Ishikawa (cell line): ENCODE data around the gene SLAIN1.

Source experiments
- CEBPB ChIP-seq: IDR thresholded peaks from 2 replicates; pipeline ENCODE4 v1.6.1; 2012
- CREB1 ChIP-seq: IDR thresholded peaks from 2 replicates; pipeline ENCODE4 v1.6.1; 2012; ENCODE audit warnings: low read depth
- EGR1 ChIP-seq: IDR thresholded peaks from 2 replicates; pipeline ENCODE4 v1.6.1; 2012
- EP300 ChIP-seq: IDR thresholded peaks from 2 replicates; pipeline ENCODE4 v1.6.1; 2012; ENCODE audit warnings: borderline replicate concordance
- FOXM1 ChIP-seq: IDR thresholded peaks from 2 replicates; pipeline ENCODE4 v1.6.1; 2012; ENCODE audit warnings: low read depth, borderline replicate concordance
- MAX ChIP-seq: IDR thresholded peaks from 2 replicates; pipeline ENCODE4 v1.6.1; 2012
- NFIC ChIP-seq: IDR thresholded peaks from 2 replicates; pipeline ENCODE4 v1.6.1; 2012
- RAD21 ChIP-seq: IDR thresholded peaks from 2 replicates; pipeline ENCODE4 v1.6.1; 2012; ENCODE audit warnings: low read depth
- REST ChIP-seq: IDR thresholded peaks from 2 replicates; pipeline ENCODE4 v1.6.1; 2012; ENCODE audit warnings: low read depth, mild to moderate bottlenecking
- TAF1 ChIP-seq: IDR thresholded peaks from 2 replicates; pipeline ENCODE4 v1.6.1; 2012; ENCODE audit warnings: low read depth, mild to moderate bottlenecking
- TCF12 ChIP-seq: IDR thresholded peaks from 2 replicates; pipeline ENCODE4 v1.6.1; 2012; ENCODE audit warnings: low read depth
- TEAD4 ChIP-seq: IDR thresholded peaks from 2 replicates; pipeline ENCODE4 v1.6.1; 2012
- YY1 ChIP-seq: IDR thresholded peaks from 2 replicates; pipeline ENCODE4 v1.6.1; 2012; ENCODE audit warnings: low read depth
- ZBTB7A ChIP-seq: IDR thresholded peaks from 2 replicates; pipeline ENCODE4 v1.6.1; 2012; ENCODE audit warnings: low read depth
- TF ChIP-seq, protein P1 (sequence below): IDR thresholded peaks from 2 replicates; pipeline ENCODE4 v1.6.1; 2012

SLAIN1 gene

GRCh38 chr13:77740931-77741596 is 43.6 kb downstream of the SLAIN1 start:
- no peak for TF ChIP-seq NFIC

DNA sequence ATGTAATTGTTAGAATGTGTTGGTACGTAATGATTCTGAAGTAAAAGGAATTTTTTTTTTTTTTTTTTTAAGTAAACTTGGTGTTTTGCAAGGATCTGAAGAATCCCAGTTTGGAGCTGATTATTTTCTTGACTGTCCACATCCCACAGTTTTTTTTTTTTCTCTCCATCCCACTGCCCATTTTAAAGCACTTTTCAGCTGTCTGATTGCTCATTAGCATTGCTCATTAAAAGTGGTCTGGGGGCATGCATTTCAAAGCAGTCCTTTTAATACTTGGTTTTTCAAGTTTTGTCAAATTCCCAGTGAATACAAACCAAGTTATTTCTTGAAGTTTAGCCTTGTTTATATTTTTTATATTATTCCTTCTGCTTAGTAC is 44.1 kb downstream of the SLAIN1 start:
- TF ChIP-seq NFIC: no peak

DNA sequence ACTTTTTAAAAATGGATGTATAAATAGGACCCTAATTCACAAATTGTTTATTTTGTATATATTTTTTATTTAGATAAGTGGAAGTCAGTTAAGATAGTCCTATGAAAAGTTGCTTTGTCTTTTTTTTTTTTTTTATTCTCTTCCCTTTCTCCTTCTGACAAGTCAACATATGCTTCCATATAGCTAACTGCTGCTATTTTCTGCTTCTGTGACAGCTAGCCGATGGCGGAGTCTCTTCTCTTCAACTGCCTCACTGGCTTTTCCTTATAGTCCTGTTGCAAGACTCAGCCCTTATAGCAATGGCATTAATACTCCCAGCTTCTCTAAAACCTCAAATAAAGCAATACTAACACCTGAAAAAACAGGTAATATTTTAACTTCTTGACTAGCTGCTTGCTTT is 45.3 kb downstream of the SLAIN1 start:
- TF ChIP-seq TEAD4 (no peak), TAF1 (no peak), FOXM1 (no peak), CREB1 (no peak), EP300 (no peak), EGR1 (no peak), TCF12 (no peak), MAX (no peak), RAD21 (no peak), YY1 (no peak), REST (no peak), CEBPB (no peak), ZBTB7A (no peak)
- TF ChIP-seq, protein P1, sequence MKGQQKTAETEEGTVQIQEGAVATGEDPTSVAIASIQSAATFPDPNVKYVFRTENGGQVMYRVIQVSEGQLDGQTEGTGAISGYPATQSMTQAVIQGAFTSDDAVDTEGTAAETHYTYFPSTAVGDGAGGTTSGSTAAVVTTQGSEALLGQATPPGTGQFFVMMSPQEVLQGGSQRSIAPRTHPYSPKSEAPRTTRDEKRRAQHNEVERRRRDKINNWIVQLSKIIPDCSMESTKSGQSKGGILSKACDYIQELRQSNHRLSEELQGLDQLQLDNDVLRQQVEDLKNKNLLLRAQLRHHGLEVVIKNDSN: no peak

DNA sequence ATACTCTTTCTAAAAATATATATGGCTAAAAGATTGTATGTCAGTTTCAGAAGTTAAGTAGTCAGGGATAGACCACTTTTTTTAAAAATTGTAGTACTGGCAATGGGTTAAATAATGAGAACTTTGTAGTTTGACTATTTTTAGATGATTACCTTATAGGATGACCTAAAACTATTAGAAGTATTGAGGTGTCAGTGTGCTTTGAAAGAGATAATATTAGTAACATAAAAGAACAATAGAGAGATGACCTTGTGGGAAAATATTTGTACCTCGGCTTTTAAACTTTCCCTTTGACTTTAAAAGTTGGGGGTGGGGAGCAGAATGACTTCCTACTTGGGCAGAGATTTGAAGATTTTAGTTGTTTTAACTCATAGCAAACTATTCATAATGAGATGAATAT is 48.3 kb downstream of the SLAIN1 start:
- TF ChIP-seq TEAD4 (no peak), YY1 (no peak), MAX (no peak), EGR1 (no peak), ZBTB7A (no peak), EP300 (no peak), REST (no peak), TAF1 (no peak), FOXM1 (no peak), NFIC (no peak), RAD21 (no peak), CREB1 (no peak), TCF12 (no peak), CEBPB (no peak)
- TF ChIP-seq, protein P1: no peak

GRCh38 chr13:77749344-77749880 is 51.9 kb downstream of the SLAIN1 start:
- no peak for TF ChIP-seq TCF12
- no peak for TF ChIP-seq CEBPB
- TF ChIP-seq REST: no peak
- TF ChIP-seq NFIC: no peak
- TF ChIP-seq YY1: no peak
- no peak for TF ChIP-seq EGR1
- TF ChIP-seq, protein P1: no peak
- no peak for TF ChIP-seq MAX
- TF ChIP-seq FOXM1: no peak
- no peak for TF ChIP-seq CREB1
- no peak for TF ChIP-seq RAD21
- TF ChIP-seq EP300: no peak
- no peak for TF ChIP-seq ZBTB7A
- TF ChIP-seq TEAD4: no peak
